ENCODE measurements around the gene PALM2AKAP2.

Gene PALM2AKAP2

GRCh38 chr9:109779711-109780452 lies at the start of gene PALM2AKAP2:
Gene PALM2AKAP2 (plus strand): TSS chr9:109780198. CDS start chr9:109780489, 291 bp downstream.
- no peak for DNase-seq (ENCODE audit: low read depth in 2 of 2)

- no peak for DNase-seq (ENCODE audit: low read depth in 2 of 2)
Measured at GRCh38 chr9:109730228-109730627, 49.8 kb upstream of the PALM2AKAP2 start.

DNA sequence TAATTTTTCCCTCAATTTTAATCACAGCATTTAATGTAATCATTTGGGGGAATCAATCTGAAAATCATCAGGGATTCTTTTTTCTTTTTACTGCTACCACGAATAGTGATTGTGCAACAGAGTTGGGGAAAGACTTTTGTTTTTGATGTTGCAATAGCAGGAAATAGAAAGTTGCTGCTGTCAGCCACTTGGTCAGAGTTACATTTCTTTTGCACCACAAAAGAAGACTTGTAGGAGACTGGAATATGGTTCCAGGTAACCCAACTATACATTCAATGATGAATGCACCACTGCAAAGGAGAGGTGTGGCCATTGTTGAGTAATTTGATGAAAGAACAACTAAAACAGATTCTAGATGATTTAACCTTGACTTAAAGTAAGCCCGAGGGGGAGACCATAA lies 46.3 kb upstream of the PALM2AKAP2 start:
- DNase-seq (ENCODE audit: low read depth in 2 of 2): no peak

GRCh38 chr9:109734814-109735213 lies 45.2 kb upstream of the PALM2AKAP2 start:
- DNase-seq (ENCODE audit: low read depth in 2 of 2): no peak

GRCh38 chr9:109735801-109736200 lies 44.2 kb upstream of the PALM2AKAP2 start:
- no peak for DNase-seq (ENCODE audit: low read depth in 2 of 2)

DNA sequence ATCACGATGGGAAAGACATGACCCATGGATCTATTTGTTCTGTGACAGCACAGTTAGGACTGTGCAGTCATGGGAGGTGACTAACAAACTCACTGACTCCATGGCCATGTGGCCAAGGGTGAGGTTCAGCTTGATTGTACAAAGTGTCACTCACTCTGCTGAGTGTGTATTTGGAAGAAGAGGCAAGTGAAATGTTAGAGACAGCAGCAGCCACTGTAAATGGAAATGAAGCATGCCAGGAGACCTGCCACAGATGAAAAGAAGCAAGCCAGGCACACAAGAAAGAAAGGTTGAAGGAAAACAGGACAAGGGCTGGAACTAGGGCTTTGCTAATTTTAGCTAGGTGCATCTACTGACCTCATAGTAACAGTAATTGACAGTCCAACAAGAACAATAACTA lies 42.7 kb upstream of the PALM2AKAP2 start:
- no peak for DNase-seq (ENCODE audit: low read depth in 2 of 2)

DNA sequence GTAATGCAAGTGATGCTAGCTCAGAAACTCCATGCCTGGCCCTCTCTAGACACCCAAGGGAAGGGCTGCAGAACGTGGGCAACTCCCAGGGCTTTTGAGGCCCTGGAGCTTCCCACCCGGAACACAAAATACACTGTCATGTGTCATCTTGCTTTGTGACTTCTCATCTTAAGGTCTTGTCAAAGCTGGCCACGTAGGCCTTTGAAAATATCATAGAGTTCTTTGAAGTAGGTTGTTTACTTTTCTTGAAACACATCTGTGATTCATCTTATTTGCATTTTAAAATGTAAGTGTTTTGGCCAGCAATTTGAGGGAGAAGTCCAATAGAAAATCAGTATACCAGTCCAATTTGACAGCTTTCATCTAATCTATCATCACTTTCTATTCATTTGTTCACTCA lies 40.2 kb upstream of the PALM2AKAP2 start:
- DNase-seq (ENCODE audit: low read depth in 2 of 2): no peak

DNA sequence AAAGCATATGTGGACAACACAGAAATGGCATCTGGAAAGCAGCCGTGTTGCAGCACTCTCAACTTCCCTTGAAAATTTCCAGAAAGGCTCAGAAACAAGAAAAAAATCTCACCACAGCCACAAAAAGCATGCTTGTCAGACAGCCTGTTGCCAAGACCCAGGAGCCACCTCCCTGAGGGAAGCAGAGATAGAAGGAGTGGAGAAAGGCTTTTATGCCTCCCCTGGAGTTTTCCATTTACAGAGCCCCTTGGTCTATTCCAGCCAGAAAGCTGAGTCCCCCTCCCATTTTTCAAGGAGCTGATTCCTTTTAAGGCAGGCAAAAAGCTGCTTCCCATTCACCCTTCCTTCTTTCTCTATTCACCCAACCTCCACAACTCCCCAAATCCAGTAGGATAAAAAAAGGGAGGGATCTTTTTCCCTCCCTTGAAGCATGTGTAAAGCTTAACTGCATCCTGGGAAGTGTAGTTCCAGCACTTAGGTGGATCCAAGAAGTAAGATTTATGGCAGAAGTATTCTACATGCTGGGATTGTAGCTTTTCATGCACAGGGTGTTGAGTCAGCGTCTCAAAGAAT lies 37.1 kb upstream of the PALM2AKAP2 start:
- no peak for DNase-seq (ENCODE audit: low read depth in 2 of 2)

DNA sequence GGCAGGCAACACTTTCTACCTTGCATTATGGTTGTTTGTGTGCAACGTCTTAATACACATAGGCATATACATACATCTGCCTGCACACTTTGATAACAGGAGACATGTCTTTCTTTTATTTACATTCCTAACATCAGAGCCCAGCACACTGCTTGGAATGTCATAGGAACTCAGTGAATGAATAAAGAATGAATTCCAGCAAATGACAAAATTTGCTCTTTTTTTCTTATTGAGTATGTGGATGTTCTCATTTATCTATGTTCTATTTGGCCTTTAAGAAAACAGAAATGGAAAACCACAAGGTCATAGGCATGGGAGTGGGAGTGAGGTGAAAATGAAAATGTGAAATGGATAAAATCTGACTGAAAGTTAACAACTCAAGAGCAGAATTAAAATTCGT lies 36.3 kb upstream of the PALM2AKAP2 start:
- no peak for DNase-seq (ENCODE audit: low read depth in 2 of 2)

DNA sequence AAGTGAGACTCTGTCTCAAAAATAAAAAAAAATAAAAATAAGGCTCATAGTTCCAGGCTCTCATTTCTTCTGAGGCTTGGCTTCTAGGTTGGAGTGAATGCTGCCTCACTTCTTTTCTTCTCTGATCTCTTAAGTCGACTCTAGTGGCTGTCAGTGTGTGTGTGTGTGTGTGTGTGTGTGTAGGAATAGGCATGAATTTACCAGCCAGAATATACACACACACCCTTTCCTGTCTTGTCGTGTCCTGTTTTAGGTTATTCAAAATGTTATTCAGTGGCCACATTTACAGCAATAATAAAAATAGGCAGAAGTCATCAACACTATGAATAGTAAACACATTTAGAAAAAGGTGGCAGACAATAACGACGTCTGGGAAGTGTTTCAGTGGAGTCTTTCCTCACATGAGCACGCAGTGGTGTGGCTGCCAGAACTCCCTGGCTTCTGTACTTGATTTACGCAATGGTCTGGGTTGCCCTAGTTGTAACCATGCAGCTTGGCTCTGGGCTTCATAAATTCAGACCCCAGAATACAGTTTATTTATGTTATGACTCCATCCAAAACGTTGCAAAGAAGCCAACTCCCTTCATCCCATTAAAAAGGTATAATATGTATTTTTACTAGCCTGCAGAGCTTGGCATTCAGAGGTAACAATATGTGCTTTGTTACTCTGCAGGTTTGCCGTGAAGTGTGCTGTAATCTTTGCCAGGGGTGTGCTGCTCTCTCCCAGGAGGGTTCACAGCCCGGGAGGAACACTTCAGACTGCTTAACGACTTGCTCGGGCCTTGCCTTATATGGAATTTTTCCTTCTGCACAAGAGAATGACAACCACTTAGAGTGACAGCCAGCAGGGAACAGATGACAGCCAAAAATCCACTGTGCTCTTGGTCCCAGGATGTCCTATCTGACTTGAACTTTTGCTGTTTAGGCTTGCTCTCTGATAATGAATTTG lies 34.4 kb upstream of the PALM2AKAP2 start:
- no peak for DNase-seq (ENCODE audit: low read depth in 2 of 2)

DNA sequence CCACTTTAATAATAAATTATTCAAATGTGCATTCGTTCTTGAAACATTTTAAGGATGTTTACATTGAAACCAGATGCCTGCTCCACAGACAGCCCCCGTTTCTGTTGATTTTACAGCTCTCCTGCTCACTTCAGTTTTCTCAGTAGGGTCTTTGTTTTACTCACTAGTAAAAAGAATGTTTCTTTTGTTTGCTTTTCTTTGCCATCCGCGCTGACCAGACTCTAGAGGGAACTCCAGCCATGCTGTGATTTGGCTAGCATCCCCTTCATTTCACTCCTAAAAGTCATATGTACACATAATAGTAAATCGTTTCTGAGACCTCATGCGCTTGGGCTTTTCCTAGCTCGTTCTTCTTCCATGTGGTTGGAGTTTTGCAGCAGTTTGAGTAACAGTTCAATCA lies 28.7 kb upstream of the PALM2AKAP2 start:
- DNase-seq (ENCODE audit: low read depth in 2 of 2): no peak

GRCh38 chr9:109753308-109753707 lies 26.7 kb upstream of the PALM2AKAP2 start:
- no peak for DNase-seq (ENCODE audit: low read depth in 2 of 2)

DNA sequence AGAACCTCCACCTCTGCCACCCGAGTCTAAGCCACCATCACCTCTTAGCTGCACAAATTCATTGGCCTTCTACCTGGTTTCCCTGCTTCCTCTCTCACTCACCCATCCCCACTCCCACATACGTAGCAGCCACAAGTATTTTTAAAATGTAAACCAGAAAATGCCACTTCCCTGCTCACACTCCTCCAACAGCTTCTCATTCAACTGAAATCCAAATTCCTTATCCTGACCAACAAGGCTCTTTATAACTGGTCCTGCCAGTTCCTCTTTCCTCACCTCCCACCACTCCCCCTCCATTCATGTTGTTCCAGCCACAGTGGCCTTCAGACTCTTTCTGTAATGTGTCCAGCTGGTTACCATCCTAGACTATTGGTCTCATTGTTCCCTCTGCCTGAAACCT lies 25.0 kb upstream of the PALM2AKAP2 start:
- DNase-seq (ENCODE audit: low read depth in 2 of 2): no peak

- DNase-seq (ENCODE audit: low read depth in 2 of 2): no peak
Measured at GRCh38 chr9:109759589-109759988, 20.4 kb upstream of the PALM2AKAP2 start.

DNA sequence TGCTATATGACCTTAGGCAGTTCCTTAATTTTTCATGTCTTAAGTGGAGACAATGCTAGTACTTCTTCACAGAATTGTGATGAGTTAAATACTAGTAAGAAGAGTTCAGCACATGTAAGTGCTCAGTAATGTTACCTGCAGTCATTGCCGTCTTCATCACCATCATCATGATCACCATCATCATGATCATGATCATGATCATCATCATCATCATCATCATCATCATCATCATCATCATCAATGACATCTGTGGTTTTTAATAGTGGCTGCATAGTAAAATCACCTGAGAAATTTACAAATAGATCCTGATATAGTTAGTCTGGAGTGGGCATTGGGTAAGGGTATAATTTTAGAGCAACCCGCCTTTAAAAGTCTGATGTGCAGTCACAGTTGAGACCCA lies 14.7 kb upstream of the PALM2AKAP2 start:
- no peak for DNase-seq (ENCODE audit: low read depth in 2 of 2)

DNA sequence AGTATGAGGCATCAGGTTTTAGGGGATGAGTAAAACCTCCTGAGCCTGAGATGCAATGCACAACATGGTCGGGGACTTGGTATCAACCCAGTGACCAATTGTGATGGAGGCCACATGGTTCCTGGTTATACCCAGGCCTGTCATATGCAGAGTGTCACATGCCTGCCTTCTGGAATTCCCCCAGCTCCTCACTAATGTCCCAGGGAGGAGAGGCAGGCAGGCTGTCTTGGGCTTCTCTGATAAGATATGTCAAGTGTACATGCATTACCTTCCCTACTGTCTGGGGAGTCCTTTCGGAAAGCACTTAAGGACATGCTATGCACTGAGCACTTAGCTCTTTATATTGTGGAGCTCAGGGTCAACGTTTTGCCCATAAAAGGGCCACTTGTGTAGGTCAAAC lies 14.2 kb upstream of the PALM2AKAP2 start:
- no peak for DNase-seq (ENCODE audit: low read depth in 2 of 2)

GRCh38 chr9:109766351-109766750 lies 13.6 kb upstream of the PALM2AKAP2 start:
- DNase-seq (ENCODE audit: low read depth in 2 of 2): no peak

DNA sequence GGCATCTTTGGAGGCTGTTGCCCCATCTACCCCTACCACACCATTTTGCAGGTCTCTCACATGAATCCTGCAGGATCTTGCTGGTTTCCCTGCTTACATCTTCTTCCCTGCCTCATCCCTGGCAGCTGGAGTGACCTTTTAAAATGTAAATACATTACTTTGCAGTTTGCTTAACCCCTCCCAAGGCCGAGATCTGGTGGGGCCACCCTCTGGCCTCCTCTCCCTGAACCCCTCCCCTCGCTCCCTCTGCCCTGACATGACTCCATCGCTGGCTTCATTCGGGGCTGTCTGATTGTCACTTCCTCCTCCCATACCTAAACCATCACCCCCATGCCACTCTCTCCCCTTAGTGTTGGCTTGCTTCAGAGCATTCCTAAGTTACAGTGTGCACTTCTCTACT lies 12.6 kb upstream of the PALM2AKAP2 start:
- DNase-seq (ENCODE audit: low read depth in 2 of 2): no peak

DNA sequence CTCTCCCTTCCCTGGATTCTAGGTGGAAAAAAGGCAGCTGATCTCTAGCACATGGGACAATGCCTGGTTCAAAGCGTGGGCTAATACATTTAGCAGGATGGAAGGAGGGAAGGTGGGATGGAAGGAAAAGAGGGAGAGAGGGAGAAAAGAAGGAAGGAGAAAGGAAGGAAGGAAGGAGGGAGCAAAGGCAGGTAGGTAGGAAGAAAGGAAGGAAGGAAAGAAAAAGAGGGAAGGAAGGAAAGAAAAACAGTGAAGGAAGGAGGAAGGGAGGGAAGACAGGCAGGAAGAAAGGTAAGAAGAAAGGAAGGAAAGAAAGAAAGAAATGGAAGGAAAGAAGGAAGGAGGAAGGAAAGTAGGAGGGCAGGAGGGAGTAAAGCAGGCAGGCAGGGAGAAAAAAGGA lies 12.2 kb upstream of the PALM2AKAP2 start:
- no peak for DNase-seq (ENCODE audit: low read depth in 2 of 2)

- DNase-seq (ENCODE audit: low read depth in 2 of 2): no peak
Measured at GRCh38 chr9:109769250-109769649, 10.7 kb upstream of the PALM2AKAP2 start.

GRCh38 chr9:109770101-109770500 lies 9.9 kb upstream of the PALM2AKAP2 start:
- DNase-seq (ENCODE audit: low read depth in 2 of 2): no peak

- no peak for DNase-seq (ENCODE audit: low read depth in 2 of 2)
Measured at GRCh38 chr9:109771087-109771486, 8.9 kb upstream of the PALM2AKAP2 start.
